ENCODE measurements around the gene TMEM163. TPM values are rescaled to one million over a fixed set of nuclear protein-coding genes. Genes with fewer than 3 reads are reported as not detected.

TMEM163 gene
- total and polyA plus RNA-seq, 2 donors from 2014 or later, result 2.6 to 5.9 TPM

GRCh38 chr2:134602666-134603065, 116.1 kb downstream of the TMEM163 start:
- TF ChIP-seq CTCF (IDR thresholded peaks at IDR 0.05; ENCODE audit: borderline replicate concordance, extremely low read depth, insufficient read depth), result no peak
- FAIRE-seq (no peak), DNase-seq (no peak)
- H3K27me3 ChIP-seq (ENCODE audit: control insufficient read depth, insufficient read depth, low read length), result no peaks in the 10 kb centered on the region
- no peak overlapping the region for H3K9ac ChIP-seq (ENCODE audit: low read length in 3 of 3)
- H3K27ac ChIP-seq (ENCODE audit: low read depth in 2 of 2, low read length in 2 of 2), result no peak overlapping the region
- H3K4me3 ChIP-seq (ENCODE audit: low read length in 3 of 3), result no peak overlapping the region
- no peaks in the 10 kb centered on the region for H3K4me1 ChIP-seq (ENCODE audit: control insufficient read depth in 2 of 3, insufficient read depth in 2 of 3, low read depth in 1 of 3, low read length in 3 of 3)
- H3K36me3 ChIP-seq (ENCODE audit: control insufficient read depth in 2 of 3, insufficient read depth in 3 of 3, low read length in 3 of 3), result no peaks in the 10 kb centered on the region
- intact Hi-C loops (cut with DNase I), result no loop called here
- H3K9me3 ChIP-seq (ENCODE audit: control insufficient read depth in 2 of 3, insufficient read depth in 1 of 3, low read length in 3 of 3), result no peaks in the 10 kb centered on the region

GRCh38 chr2:134601264-134601663, 117.5 kb downstream of the TMEM163 start:
- intact Hi-C loops (cut with DNase I), result no loop called here
- Histone ChIP-seq H3K9me3 (ENCODE audit: control insufficient read depth in 2 of 3, insufficient read depth in 1 of 3, low read length in 3 of 3) (no peaks in the 10 kb centered on the region), H3K36me3 (ENCODE audit: control insufficient read depth in 2 of 3, insufficient read depth in 3 of 3, low read length in 3 of 3) (no peaks in the 10 kb centered on the region), H3K4me1 (ENCODE audit: control insufficient read depth in 2 of 3, insufficient read depth in 2 of 3, low read depth in 1 of 3, low read length in 3 of 3) (no peaks in the 10 kb centered on the region), H3K9ac (ENCODE audit: low read length in 3 of 3) (no peak overlapping the region), H3K27me3 (ENCODE audit: control insufficient read depth, insufficient read depth, low read length) (no peaks in the 10 kb centered on the region), H3K4me3 (ENCODE audit: low read length in 3 of 3) (no peak overlapping the region), H3K27ac (ENCODE audit: low read depth in 2 of 2, low read length in 2 of 2) (no peak overlapping the region)
- no peak for TF ChIP-seq CTCF (IDR thresholded peaks at IDR 0.05; ENCODE audit: borderline replicate concordance, extremely low read depth, insufficient read depth)
- DNase-seq, result no peak
- no peak for FAIRE-seq

GRCh38 chr2:134600208-134600607, 118.6 kb downstream of the TMEM163 start:
- intact Hi-C loops (cut with DNase I), result no loop called here
- Histone ChIP-seq H3K36me3 (ENCODE audit: control insufficient read depth in 2 of 3, insufficient read depth in 3 of 3, low read length in 3 of 3) (no peaks in the 10 kb centered on the region), H3K9ac (ENCODE audit: low read length in 3 of 3) (no peak overlapping the region), H3K4me3 (ENCODE audit: low read length in 3 of 3) (no peak overlapping the region), H3K27ac (ENCODE audit: low read depth in 2 of 2, low read length in 2 of 2) (no peak overlapping the region), H3K4me1 (ENCODE audit: control insufficient read depth in 2 of 3, insufficient read depth in 2 of 3, low read depth in 1 of 3, low read length in 3 of 3) (no peaks in the 10 kb centered on the region), H3K27me3 (ENCODE audit: control insufficient read depth, insufficient read depth, low read length) (no peaks in the 10 kb centered on the region), H3K9me3 (ENCODE audit: control insufficient read depth in 2 of 3, insufficient read depth in 1 of 3, low read length in 3 of 3) (no peaks in the 10 kb centered on the region)
- DNase-seq (no peak), FAIRE-seq (no peak)
- TF ChIP-seq CTCF (IDR thresholded peaks at IDR 0.05; ENCODE audit: borderline replicate concordance, extremely low read depth, insufficient read depth), result no peak

- H3K36me3 ChIP-seq (ENCODE audit: control insufficient read depth in 2 of 3, insufficient read depth in 3 of 3, low read length in 3 of 3), result no peaks in the 10 kb centered on the region
- H3K4me1 ChIP-seq (ENCODE audit: control insufficient read depth in 2 of 3, insufficient read depth in 2 of 3, low read depth in 1 of 3, low read length in 3 of 3), result no peaks in the 10 kb centered on the region
- H3K27me3 ChIP-seq (ENCODE audit: control insufficient read depth, insufficient read depth, low read length), result no peaks in the 10 kb centered on the region
- intact Hi-C loops (cut with DNase I), result no loop called here
- DNase-seq, result no peak
- no peak overlapping the region for H3K27ac ChIP-seq (ENCODE audit: low read depth in 2 of 2, low read length in 2 of 2)
- no peak overlapping the region for H3K4me3 ChIP-seq (ENCODE audit: low read length in 3 of 3)
- no peak for FAIRE-seq
- H3K9me3 ChIP-seq (ENCODE audit: control insufficient read depth in 2 of 3, insufficient read depth in 1 of 3, low read length in 3 of 3), result no peaks in the 10 kb centered on the region
- no peak for TF ChIP-seq CTCF (IDR thresholded peaks at IDR 0.05; ENCODE audit: borderline replicate concordance, extremely low read depth, insufficient read depth)
- H3K9ac ChIP-seq (ENCODE audit: low read length in 3 of 3), result no peak overlapping the region
Measured at GRCh38 chr2:134599236-134599635, 119.6 kb downstream of the TMEM163 start.
